Neural cell (in vitro differentiated cells): ENCODE results near the gene SLC52A1.

ENCODE experiments used
- CTCF ChIP-seq: fragments of 450-650 bp; IDR thresholded peaks from 2 replicates; pipeline ENCODE4 v1.5.1; 2014; ENCODE audit warnings: antibody characterized with exemption, mild to moderate bottlenecking, moderate library complexity; ENCODE audit not compliant: poor library complexity, severe bottlenecking
- EP300 ChIP-seq: fragments of 450-650 bp; conservative IDR thresholded peaks from 2 replicates; pipeline ENCODE4 v1.6.1; 2014; ENCODE audit warnings: antibody characterized with exemption, mild to moderate bottlenecking, moderate library complexity; ENCODE audit not compliant: poor library complexity, severe bottlenecking
- MXI1 ChIP-seq: fragments of 450-650 bp; conservative IDR thresholded peaks from 2 replicates; pipeline ENCODE4 v1.6.1; 2014; ENCODE audit warnings: antibody characterized with exemption, mild to moderate bottlenecking; ENCODE audit not compliant: poor library complexity, severe bottlenecking
- POLR2AphosphoS5 ChIP-seq: IDR thresholded peaks from 2 replicates; pipeline ENCODE4 v1.6.1; 2012
- REST ChIP-seq: IDR thresholded peaks from 2 replicates; pipeline ENCODE4 v1.6.1; 2012; ENCODE audit warnings: borderline replicate concordance
- SMC3 ChIP-seq: fragments of 450-650 bp; conservative IDR thresholded peaks from 2 replicates; pipeline ENCODE4 v1.6.1; 2014; ENCODE audit warnings: antibody characterized with exemption, mild to moderate bottlenecking, moderate library complexity; ENCODE audit not compliant: poor library complexity

- TF ChIP-seq MXI1 (no peak), CTCF (no peak), REST (no peak), POLR2AphosphoS5 (no peak), SMC3 (no peak), EP300 (no peak)
These were observed 7.3 kb downstream of the SLC52A1 start for GRCh38 chr17:5027916-5028315.
